ENCODE results near the gene SH3PXD2A. TPM values are rescaled to one million over a fixed set of nuclear protein-coding genes. Genes with fewer than 3 reads are reported as not detected.

The SH3PXD2A gene
- total and polyA plus RNA-seq, 9 of the 15 experiments (the other 6 are each of a cell fraction or from before 2014, with no cell fraction given), result 0.41 to 9.3 (median 2.5) TPM

DNA sequence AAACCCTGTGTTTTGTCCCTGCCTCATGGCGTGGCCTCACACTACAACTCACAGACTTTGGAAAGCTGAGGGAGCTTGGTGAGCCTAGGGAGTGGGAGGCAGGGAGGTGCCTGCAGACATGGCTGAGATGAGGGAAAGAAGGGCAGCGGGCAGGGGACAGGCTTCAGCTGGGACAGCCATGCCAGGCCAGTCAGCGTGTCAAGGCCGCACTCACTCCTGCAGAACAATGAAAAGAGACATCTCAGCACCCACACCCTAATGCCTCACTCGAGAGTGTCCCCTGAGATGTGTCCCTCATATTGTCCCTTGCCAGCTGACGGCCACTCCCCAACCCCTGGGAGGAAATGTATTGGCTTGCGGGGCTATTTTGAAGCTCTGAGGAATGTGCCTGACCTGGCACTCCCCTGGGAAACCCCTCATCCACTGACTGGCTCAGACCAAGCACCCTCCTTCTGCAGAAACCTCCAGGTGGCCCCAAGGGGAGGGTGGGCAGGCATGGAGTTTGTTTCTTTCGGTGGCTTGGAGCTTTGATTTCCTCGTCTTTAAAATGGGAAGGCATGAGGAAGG is 31.6 kb downstream of the SH3PXD2A start:
- in situ Hi-C loops (cut with MboI) (no loop called here), intact Hi-C loops (cut with micrococcal nuclease) (no loop called here)
- TF ChIP-seq SAFB2 (IDR thresholded peaks at IDR 0.05; ENCODE audit: borderline replicate concordance, low read depth, low read length, severe bottlenecking) (no peak), HNRNPLL (IDR thresholded peaks at IDR 0.05; ENCODE audit: low read depth, low read length, poor library complexity, severe bottlenecking) (no peak), POLR2AphosphoS5 (IDR thresholded peaks at IDR 0.05; ENCODE audit: control insufficient read depth, insufficient read depth, low read depth, low read length) (no peak), GABPB2 (CRISPR knock-in tag; conservative IDR thresholded peaks at IDR 0.05) (no peak), SNRNP70 (optimal IDR thresholded peaks at IDR 0.05; ENCODE audit: low read depth, low read length) (no peak), MAZ (CRISPR knock-in tag; conservative IDR thresholded peaks at IDR 0.05 in 1 of 2, IDR thresholded peaks at IDR 0.05 in 1 of 2) (no peak), FUS (optimal IDR thresholded peaks at IDR 0.05; ENCODE audit: low read depth, low read length) (no peak)
- TF ChIP-seq, protein P1, sequence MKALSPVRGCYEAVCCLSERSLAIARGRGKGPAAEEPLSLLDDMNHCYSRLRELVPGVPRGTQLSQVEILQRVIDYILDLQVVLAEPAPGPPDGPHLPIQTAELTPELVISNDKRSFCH (CRISPR knock-in tag; IDR thresholded peaks at IDR 0.05), result no peak
- TF ChIP-seq, protein P1 (tag; IDR thresholded peaks at IDR 0.05), result no peak
- TF ChIP-seq, protein P2, sequence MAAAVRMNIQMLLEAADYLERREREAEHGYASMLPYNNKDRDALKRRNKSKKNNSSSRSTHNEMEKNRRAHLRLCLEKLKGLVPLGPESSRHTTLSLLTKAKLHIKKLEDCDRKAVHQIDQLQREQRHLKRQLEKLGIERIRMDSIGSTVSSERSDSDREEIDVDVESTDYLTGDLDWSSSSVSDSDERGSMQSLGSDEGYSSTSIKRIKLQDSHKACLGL (CRISPR knock-in tag; IDR thresholded peaks at IDR 0.05; ENCODE audit: borderline replicate concordance, poor library complexity, severe bottlenecking), result no peak
- ChIA-PET POLR2A (interaction anchor here (0.6 kb wide), 2 partner anchors 19 to 28 kb away, joined by 3 to 4 read pairs; no protein-coding TSS in a partner anchor), CTCF (ENCODE audit: low intra/inter-chr PET ratio) (no interaction called here)
- BruUV-seq (replicated peaks), result no TSS peak
- WGBS (ENCODE audit: insufficient coverage, low coverage, missing lambda C conversion rate), result 0% methylated on average over 5 of the region's 9 CpGs
- H3K4me2 ChIP-seq (ENCODE audit: insufficient read depth, low read length), result no peak overlapping the region
- H2AFZ ChIP-seq (ENCODE audit: low read depth, low read length), result no peak overlapping the region
- ATAC-seq, result no peak
- no peaks in the 10 kb centered on the region for H3K4me1 ChIP-seq (replicated peaks in 1 of 2; ENCODE audit: control insufficient read depth in 2 of 2, insufficient read depth in 2 of 2, low read length in 2 of 2)
- no peak overlapping the region for H3K4me3 ChIP-seq
- no peak overlapping the region for H3K9ac ChIP-seq (ENCODE audit: insufficient read depth in 1 of 2, low read depth in 2 of 2, low read length in 2 of 2)
- H4K20me1 ChIP-seq (replicated peaks; ENCODE audit: control insufficient read depth, insufficient read depth, low read length), result no peaks in the 10 kb centered on the region
- FAIRE-seq, result no peak
- no peaks in the 10 kb centered on the region for H3K9me3 ChIP-seq (replicated peaks; ENCODE audit: control insufficient read depth, insufficient read depth, low read depth, low read length)
- no peak for DNase-seq (ENCODE audit: extremely low read depth in 1 of 4, low spot score in 3 of 4)
- no peaks in the 10 kb centered on the region for H3K36me3 ChIP-seq (ENCODE audit: control insufficient read depth, insufficient read depth, low read length)
- H3K79me2 ChIP-seq (ENCODE audit: control insufficient read depth, insufficient read depth, low read length), result no peaks in the 10 kb centered on the region
- no peak overlapping the region for H3K27ac ChIP-seq (ENCODE audit: extremely low read depth, low read depth, low read length)
- H3K27me3 ChIP-seq (ENCODE audit: control insufficient read depth in 2 of 2, insufficient read depth in 2 of 2, low read length in 2 of 2), result peaks cover 7 to 67% of the 10 kb centered on the region in 2 experiments; a peak in 4 of 5 replicates
- no peaks in the 10 kb centered on the region for H3K9me1 ChIP-seq (ENCODE audit: control insufficient read depth, insufficient read depth, low read length)

Measured in K562 (cell line).